Tibial artery (tissue), 4 donors: ENCODE measurements around the gene NFATC1.

Experiments used
- DNase-seq, 2 donors: peaks; one replicate each; pipeline ENCODE4 v3.0.0-alpha.2; 2019
- H3K27ac ChIP-seq, 2 donors: fragments of 200-600 bp; sonication (generic) in 1 of 2; 1 replicate in 1 of 2; 2 replicates in 1 of 2; pipeline ENCODE4 v1.5.1; 2018 to 2019; ENCODE audit warnings: mild to moderate bottlenecking in 1 of 2
- H3K27me3 ChIP-seq, 2 donors: fragments of 200-600 bp; sonication (generic) in 1 of 2; one replicate each; pipeline versions ENCODE4 v1.5.1 to v1.6.0; 2016 to 2019
- H3K36me3 ChIP-seq, 3 donors: fragments of 200-600 bp; sonication (generic) in 2 of 3; one replicate each; pipeline ENCODE4 v1.5.1; 2016 to 2019; ENCODE audit warnings: mild to moderate bottlenecking in 2 of 3
- H3K4me1 ChIP-seq, 4 donors: fragments of 200-600 bp; sonication (generic) in 2 of 4; 1 replicate in 3 of 4; 2 replicates in 1 of 4; pipeline ENCODE4 v1.5.1; 2016 to 2019
- H3K4me3 ChIP-seq, 2 donors: fragments of 200-600 bp; sonication (generic) in 1 of 2; 1 replicate in 1 of 2; 2 replicates in 1 of 2; pipeline ENCODE4 v1.5.1; 2018 to 2019; ENCODE audit warnings: mild to moderate bottlenecking in 2 of 2
- H3K9me3 ChIP-seq, 3 donors: fragments of 200-600 bp; sonication (generic) in 1 of 3; one replicate each; pipeline ENCODE4 v1.5.1; 2016 to 2019
- intact Hi-C: fragments of 100-400 bp; cut with DNase I; formaldehyde crosslinking; loops from one replicate; pipeline ENCODE4 v1.15.0; 2023; ENCODE audit warnings: low total_unique reads
- TF ChIP-seq, protein P1 (sequence below), 2 experiments: fragments of 200-600 bp in 1 of 2; fragments of 450-650 bp in 1 of 2; IDR thresholded peaks; one replicate each; pipeline ENCODE4 v1.5.1; 2017 to 2019; ENCODE audit warnings: antibody characterized with exemption in 2 of 2, mild to moderate bottlenecking in 1 of 2, moderate library complexity in 1 of 2

Gene NFATC1

DNA sequence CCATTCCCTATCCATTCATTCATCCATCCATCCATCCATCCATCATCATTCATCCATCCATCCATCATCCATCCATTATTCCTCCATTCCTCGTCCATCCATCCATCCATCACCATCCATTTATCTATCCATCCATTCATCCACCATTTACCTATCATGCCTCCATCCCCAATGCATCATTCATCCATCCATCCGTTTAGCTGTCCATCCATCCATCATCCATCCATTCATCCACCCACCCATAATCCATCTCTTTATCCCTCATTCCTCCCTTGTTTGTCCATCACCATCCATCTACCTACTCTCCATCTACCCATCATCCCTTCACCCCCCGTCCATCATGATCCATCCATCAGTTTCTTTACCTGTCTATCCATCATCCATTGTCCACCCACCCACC is 13.6 kb downstream of the NFATC1 start:
- no peak overlapping the region for H3K4me3 ChIP-seq
- H3K27me3 ChIP-seq: no peaks in the 10 kb centered on the region
- H3K4me1 ChIP-seq: peaks cover 0 to 11% (median 5%) of the 10 kb centered on the region in 4 donors
- no peaks in the 10 kb centered on the region for H3K9me3 ChIP-seq
- DNase-seq: no peak
- TF ChIP-seq, protein P1, sequence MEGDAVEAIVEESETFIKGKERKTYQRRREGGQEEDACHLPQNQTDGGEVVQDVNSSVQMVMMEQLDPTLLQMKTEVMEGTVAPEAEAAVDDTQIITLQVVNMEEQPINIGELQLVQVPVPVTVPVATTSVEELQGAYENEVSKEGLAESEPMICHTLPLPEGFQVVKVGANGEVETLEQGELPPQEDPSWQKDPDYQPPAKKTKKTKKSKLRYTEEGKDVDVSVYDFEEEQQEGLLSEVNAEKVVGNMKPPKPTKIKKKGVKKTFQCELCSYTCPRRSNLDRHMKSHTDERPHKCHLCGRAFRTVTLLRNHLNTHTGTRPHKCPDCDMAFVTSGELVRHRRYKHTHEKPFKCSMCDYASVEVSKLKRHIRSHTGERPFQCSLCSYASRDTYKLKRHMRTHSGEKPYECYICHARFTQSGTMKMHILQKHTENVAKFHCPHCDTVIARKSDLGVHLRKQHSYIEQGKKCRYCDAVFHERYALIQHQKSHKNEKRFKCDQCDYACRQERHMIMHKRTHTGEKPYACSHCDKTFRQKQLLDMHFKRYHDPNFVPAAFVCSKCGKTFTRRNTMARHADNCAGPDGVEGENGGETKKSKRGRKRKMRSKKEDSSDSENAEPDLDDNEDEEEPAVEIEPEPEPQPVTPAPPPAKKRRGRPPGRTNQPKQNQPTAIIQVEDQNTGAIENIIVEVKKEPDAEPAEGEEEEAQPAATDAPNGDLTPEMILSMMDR (IDR thresholded peaks at IDR 0.05): no peak
- no peak overlapping the region for H3K27ac ChIP-seq
- intact Hi-C loops: no loop called here
- H3K36me3 ChIP-seq: peaks cover 12 to 41% (median 40%) of the 10 kb centered on the region in 3 donors

DNA sequence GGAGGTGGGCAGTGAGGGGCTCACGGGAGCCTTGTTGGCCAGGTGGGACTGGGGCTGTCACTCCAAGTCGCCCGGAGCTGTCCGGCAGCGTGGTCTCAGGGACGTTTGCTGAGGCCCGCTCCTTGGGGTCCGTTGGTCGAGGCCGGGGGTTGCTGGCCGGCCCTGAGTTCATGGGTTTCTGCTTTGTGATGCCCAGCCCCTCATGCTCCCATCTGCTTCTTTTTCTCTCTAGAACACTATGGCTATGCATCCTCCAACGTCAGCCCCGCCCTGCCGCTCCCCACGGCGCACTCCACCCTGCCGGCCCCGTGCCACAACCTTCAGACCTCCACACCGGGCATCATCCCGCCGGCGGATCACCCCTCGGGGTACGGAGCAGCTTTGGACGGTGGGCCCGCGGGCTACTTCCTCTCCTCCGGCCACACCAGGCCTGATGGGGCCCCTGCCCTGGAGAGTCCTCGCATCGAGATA is 14.5 kb downstream of the NFATC1 start:
- intact Hi-C loops: no loop called here
- Histone ChIP-seq H3K27me3 (no peaks in the 10 kb centered on the region), H3K4me3 (no peak overlapping the region), H3K27ac (no peak overlapping the region), H3K9me3 (no peaks in the 10 kb centered on the region), H3K4me1 (peaks cover 0 to 2% (median 0%) of the 10 kb centered on the region in 4 donors), H3K36me3 (peaks cover 12 to 47% (median 47%) of the 10 kb centered on the region in 3 donors)
- no peak for DNase-seq
- TF ChIP-seq, protein P1 (IDR thresholded peaks at IDR 0.05): no peak

DNA sequence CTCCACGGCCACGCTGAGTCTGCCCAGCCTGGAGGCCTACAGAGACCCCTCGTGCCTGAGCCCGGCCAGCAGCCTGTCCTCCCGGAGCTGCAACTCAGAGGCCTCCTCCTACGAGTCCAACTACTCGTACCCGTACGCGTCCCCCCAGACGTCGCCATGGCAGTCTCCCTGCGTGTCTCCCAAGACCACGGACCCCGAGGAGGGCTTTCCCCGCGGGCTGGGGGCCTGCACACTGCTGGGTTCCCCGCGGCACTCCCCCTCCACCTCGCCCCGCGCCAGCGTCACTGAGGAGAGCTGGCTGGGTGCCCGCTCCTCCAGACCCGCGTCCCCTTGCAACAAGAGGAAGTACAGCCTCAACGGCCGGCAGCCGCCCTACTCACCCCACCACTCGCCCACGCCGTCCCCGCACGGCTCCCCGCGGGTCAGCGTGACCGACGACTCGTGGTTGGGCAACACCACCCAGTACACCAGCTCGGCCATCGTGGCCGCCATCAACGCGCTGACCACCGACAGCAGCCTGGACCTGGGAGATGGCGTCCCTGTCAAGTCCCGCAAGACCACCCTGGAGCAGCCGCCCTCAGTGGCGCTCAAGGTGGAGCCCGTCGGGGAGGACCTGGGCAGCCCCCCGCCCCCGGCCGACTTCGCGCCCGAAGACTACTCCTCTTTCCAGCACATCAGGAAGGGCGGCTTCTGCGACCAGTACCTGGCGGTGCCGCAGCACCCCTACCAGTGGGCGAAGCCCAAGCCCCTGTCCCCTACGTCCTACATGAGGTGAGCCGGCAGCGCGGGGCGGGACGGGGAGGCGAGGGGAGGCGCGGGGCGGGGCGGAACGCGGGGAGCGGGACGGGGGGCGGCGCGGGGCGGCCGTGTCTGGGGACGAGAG is 15.2 kb downstream of the NFATC1 start:
- DNase-seq: no peak
- no peaks in the 10 kb centered on the region for H3K9me3 ChIP-seq
- no peaks in the 10 kb centered on the region for H3K4me1 ChIP-seq
- H3K27ac ChIP-seq: no peak overlapping the region
- H3K4me3 ChIP-seq: no peak overlapping the region
- TF ChIP-seq, protein P1 (IDR thresholded peaks at IDR 0.05): no peak
- peaks cover 12 to 47% (median 47%) of the 10 kb centered on the region in 3 donors for H3K36me3 ChIP-seq
- intact Hi-C loops: no loop called here
- H3K27me3 ChIP-seq: no peaks in the 10 kb centered on the region

DNA sequence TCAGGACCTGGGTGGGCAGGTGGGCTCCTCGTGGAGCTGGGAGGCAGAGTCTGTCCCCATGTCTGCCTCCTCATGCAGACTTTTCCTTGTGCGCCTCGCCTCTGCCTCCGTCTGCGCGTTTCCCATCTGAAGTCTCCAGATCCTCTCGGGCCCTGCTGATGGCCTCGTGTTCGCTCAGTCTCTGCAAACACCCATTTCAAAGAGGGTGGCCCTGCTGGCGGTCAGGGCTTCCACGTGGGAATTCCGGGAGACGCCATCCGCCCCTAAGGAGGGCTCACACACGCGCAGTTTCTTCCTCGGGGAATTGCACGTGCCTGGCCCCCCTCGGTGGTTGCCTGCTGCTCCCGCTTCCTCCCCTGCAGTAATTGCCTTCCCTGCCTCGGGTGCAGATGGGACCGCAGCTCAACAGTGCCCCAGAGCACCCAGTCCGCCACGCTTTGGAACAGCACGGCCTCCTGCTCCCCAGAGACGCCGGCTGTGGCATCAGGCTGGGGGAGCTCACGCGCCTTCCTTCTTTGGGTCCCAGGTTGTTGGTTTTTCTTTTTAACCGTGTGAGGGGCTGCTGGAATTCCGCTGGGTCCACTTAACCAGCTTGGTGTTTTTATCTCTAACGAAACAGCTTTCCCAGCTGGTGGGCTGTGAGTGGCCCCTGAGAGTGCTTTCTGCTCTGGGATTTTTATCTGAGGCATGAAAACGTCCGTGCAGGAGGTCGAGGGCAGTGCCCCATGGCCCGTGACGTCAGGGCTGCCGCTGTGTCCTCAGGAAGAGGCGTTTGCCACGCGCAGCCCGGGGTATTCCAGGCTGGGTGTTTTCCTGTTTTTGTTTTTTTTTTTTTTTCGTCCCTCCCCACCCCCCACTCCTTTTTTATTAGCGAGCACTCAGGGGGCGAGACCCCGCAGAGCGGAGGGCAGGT is 16.1 kb downstream of the NFATC1 start:
- no peak overlapping the region for H3K4me3 ChIP-seq
- TF ChIP-seq, protein P1 (IDR thresholded peaks at IDR 0.05): no peak
- DNase-seq: peak in 1 of 2 donors; percentile 59
- H3K27me3 ChIP-seq: no peaks in the 10 kb centered on the region
- H3K9me3 ChIP-seq: no peaks in the 10 kb centered on the region
- no peak overlapping the region for H3K27ac ChIP-seq
- H3K36me3 ChIP-seq: peaks cover 12 to 52% (median 47%) of the 10 kb centered on the region in 3 donors
- intact Hi-C loops: no loop called here
- peaks cover 0 to 2% (median 0%) of the 10 kb centered on the region in 4 donors for H3K4me1 ChIP-seq

DNA sequence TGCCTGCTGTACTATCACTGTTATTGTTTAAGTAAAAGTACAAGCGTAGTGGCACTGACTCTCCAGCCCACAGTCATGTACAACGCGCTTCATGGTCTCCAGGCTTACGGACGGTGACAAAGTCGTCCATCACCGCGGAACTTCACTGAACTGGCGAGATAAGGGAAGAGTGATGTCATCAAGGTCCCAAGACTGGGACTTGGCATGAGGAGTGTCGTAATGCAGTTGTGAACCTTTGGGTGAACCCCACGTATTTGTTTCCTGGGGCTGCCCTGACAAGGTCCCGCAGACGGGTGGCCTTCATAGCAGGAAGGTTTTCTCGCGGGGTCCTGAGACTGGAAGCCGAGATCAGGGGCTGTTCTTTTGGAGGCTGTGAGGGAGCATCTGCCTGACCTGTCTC is 17.3 kb downstream of the NFATC1 start:
- intact Hi-C loops: no loop called here
- no peaks in the 10 kb centered on the region for H3K27me3 ChIP-seq
- TF ChIP-seq, protein P1 (IDR thresholded peaks at IDR 0.05): no peak
- H3K4me3 ChIP-seq: no peak overlapping the region
- H3K36me3 ChIP-seq: peaks cover 12 to 52% (median 47%) of the 10 kb centered on the region in 3 donors
- no peaks in the 10 kb centered on the region for H3K9me3 ChIP-seq
- no peak overlapping the region for H3K27ac ChIP-seq
- DNase-seq: peak in 1 of 2 donors; percentile 40
- peaks cover 0 to 3% (median 0%) of the 10 kb centered on the region in 4 donors for H3K4me1 ChIP-seq
